Fibroblast of mammary gland (primary cell): Measurements from ENCODE around the gene ETFDH.

Experiments
- DNase-seq: peaks from one replicate; pipeline ENCODE4 v3.0.0-alpha.2; 2010; ENCODE audit warnings: low read depth
- H3K4me3 ChIP-seq: 2 replicates; pipeline ENCODE4 v1.5.1; 2011; ENCODE audit warnings: low read depth, mild to moderate bottlenecking, low read length, moderate library complexity; ENCODE audit not compliant: control insufficient read depth
- TF ChIP-seq, protein P1 (sequence below): conservative IDR thresholded peaks from 2 replicates; pipeline ENCODE4 v1.5.1; 2011; ENCODE audit warnings: low read depth, low read length, inconsistent platforms; ENCODE audit not compliant: control insufficient read depth, insufficient read depth

The ETFDH gene

GRCh38 chr4:158671915-158672806, at the start of gene ETFDH:
ETFDH (plus strand) TSS chr4:158672296; CDS start chr4:158672457, 161 bp downstream.
- H3K4me3 ChIP-seq, result peak within 1 kb of the TSS; percentile 91
- TF ChIP-seq, protein P1, sequence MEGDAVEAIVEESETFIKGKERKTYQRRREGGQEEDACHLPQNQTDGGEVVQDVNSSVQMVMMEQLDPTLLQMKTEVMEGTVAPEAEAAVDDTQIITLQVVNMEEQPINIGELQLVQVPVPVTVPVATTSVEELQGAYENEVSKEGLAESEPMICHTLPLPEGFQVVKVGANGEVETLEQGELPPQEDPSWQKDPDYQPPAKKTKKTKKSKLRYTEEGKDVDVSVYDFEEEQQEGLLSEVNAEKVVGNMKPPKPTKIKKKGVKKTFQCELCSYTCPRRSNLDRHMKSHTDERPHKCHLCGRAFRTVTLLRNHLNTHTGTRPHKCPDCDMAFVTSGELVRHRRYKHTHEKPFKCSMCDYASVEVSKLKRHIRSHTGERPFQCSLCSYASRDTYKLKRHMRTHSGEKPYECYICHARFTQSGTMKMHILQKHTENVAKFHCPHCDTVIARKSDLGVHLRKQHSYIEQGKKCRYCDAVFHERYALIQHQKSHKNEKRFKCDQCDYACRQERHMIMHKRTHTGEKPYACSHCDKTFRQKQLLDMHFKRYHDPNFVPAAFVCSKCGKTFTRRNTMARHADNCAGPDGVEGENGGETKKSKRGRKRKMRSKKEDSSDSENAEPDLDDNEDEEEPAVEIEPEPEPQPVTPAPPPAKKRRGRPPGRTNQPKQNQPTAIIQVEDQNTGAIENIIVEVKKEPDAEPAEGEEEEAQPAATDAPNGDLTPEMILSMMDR, result peak; percentile 39
- DNase-seq, result peak; percentile 99

- TF ChIP-seq, protein P1, result peak; percentile 79
- DNase-seq, result peak; percentile 79
- H3K4me3 ChIP-seq, result no peak overlapping the region
These were observed 47.1 kb upstream of the ETFDH start for GRCh38 chr4:158624889-158625478.

DNA sequence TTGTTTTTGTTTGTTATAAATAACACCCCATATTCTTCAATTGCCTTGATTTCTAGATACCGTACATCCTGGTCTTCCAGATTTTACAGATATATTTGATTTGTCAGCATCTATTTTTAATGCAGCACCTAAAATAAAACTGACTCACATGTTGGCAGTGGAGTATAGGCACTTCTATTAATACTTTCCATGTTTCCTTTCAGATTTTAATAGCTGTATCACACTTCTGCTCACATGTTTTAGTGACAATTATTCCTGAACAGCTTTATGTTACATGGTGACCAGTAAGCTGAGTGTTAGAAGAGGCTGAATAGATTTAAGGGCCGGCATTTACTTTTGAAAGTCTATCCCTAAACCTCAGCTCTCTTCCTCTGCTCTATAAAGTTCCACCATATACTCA, 46.6 kb upstream of the ETFDH start:
- no peak overlapping the region for H3K4me3 ChIP-seq
- TF ChIP-seq, protein P1, result no peak
- DNase-seq, result no peak

GRCh38 chr4:158630893-158631292, 41.2 kb upstream of the ETFDH start:
- peak; percentile 52 for DNase-seq
- H3K4me3 ChIP-seq, result no peak overlapping the region
- TF ChIP-seq, protein P1, result no peak

- no peak for DNase-seq
- no peak overlapping the region for H3K4me3 ChIP-seq
- TF ChIP-seq, protein P1, result no peak
These were observed 35.5 kb upstream of the ETFDH start for GRCh38 chr4:158636619-158637018.

DNA sequence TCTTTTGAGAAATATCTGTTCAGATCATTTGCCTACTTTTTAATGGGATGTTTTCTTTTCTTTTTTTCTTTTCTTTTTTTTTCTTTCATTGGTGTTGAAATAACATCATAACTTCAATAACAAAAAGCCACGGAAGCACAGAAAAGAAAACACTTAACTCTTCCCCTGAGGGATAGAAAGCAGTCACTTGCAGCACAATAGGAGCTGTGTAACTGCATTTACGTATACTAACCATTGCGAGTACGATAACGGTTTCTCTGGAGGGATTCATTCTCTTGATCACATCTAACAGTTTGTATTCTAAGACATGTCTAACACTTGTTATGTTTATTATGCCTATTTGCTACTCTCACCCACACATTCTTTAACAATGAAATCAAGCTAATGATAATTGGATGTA, 27.7 kb upstream of the ETFDH start:
- H3K4me3 ChIP-seq, result no peak overlapping the region
- TF ChIP-seq, protein P1, result no peak

GRCh38 chr4:158644760-158645159, 27.3 kb upstream of the ETFDH start:
- no peak overlapping the region for H3K4me3 ChIP-seq
- DNase-seq, result no peak
- TF ChIP-seq, protein P1, result no peak

More for the DNA sequence above, 27.7 kb upstream of the ETFDH start:
- DNase-seq, result no peak
